Urinary bladder (tissue), 4 donors: ENCODE data around the gene SERPINB6. TPM values are rescaled to one million over a fixed set of nuclear protein-coding genes. Genes with fewer than 3 reads are reported as not detected.
A peak's percentile ranks its signal among the peaks of the same experiment; 100 is the strongest.

Experiments
- DNase-seq: peaks from one replicate; pipeline ENCODE4 v3.0.0-alpha.2; 2015; ENCODE audit errors: extremely low spot score
- H3K27ac ChIP-seq: one replicate; pipeline ENCODE4 v1.5.1; 2013; ENCODE audit warnings: low read depth, mild to moderate bottlenecking, moderate library complexity
- H3K36me3 ChIP-seq: one replicate; pipeline ENCODE4 v1.6.1; 2013; ENCODE audit warnings: mild to moderate bottlenecking, moderate library complexity; ENCODE audit not compliant: insufficient read depth
- H3K4me1 ChIP-seq: one replicate; pipeline ENCODE4 v1.6.1; 2013; ENCODE audit warnings: mild to moderate bottlenecking, moderate library complexity; ENCODE audit not compliant: insufficient read depth
- H3K4me3 ChIP-seq: one replicate; pipeline ENCODE4 v1.5.1; 2013; ENCODE audit warnings: low read depth, low read length
- WGBS: extraction: QIAGEN DNeasy Blood & Tissue Kit; methylation state at CpG from one replicate; pipeline ENCODE4 v1.1.7; 2013; 5-methylcytosine and 5-hydroxymethylcytosine counted together
- polyA plus RNA-seq: library from polyadenylated mRNA; stranded (reverse); fragments of 200-250 nt; gene quantifications from one replicate; pipeline ENCODE4 v1.2.3, GENCODE V29; 2013
- total RNA-seq: library from RNA; depleted of rRNA; stranded (reverse); fragments of >200 nt; gene quantifications from one replicate; pipeline ENCODE4 v1.2.3, GENCODE V29; 2014
- donor health status: healthy with polysubstance abuse.
- donor health status: healthy.

Gene SERPINB6
- total and polyA plus RNA-seq, 2 donors = 58.8 to 130 TPM

- Histone ChIP-seq H3K36me3 (no peaks in the 10 kb centered on the region), H3K4me3 (no peak overlapping the region), H3K4me1 (peaks cover 5% of the 10 kb centered on the region), H3K27ac (no peak overlapping the region)
- 89% methylated on average over 17 of the region's 17 CpGs for WGBS
- DNase-seq = no peak
Measured at GRCh38 chr6:2964793-2965505, 6.4 kb downstream of the SERPINB6 start.

- peaks cover 1% of the 10 kb centered on the region for H3K36me3 ChIP-seq
- no peak overlapping the region for H3K27ac ChIP-seq
- peaks cover 5% of the 10 kb centered on the region for H3K4me1 ChIP-seq
- no peak for DNase-seq
- no peak overlapping the region for H3K4me3 ChIP-seq
- WGBS = 88% methylated on average over 8 of the region's 8 CpGs
Measured at GRCh38 chr6:2963756-2964155, 7.6 kb downstream of the SERPINB6 start.

- no peak overlapping the region for H3K4me3 ChIP-seq
- H3K36me3 ChIP-seq = peaks cover 1% of the 10 kb centered on the region
- H3K4me1 ChIP-seq = peaks cover 5% of the 10 kb centered on the region
- WGBS = 71% methylated on average over 3 of the region's 3 CpGs
- DNase-seq = no peak
- no peak overlapping the region for H3K27ac ChIP-seq
Measured at GRCh38 chr6:2962636-2963035, 8.7 kb downstream of the SERPINB6 start.

GRCh38 chr6:2962004-2962403 lies 9.4 kb downstream of the SERPINB6 start:
- DNase-seq = no peak
- 83% methylated on average over 9 of the region's 9 CpGs for WGBS
- Histone ChIP-seq H3K4me1 (peaks cover 5% of the 10 kb centered on the region), H3K4me3 (no peak overlapping the region), H3K27ac (peak overlapping the region; percentile 12), H3K36me3 (peaks cover 1% of the 10 kb centered on the region)

- Histone ChIP-seq H3K27ac (peak overlapping the region; percentile 55), H3K4me1 (peaks cover 2% of the 10 kb centered on the region)
Measured at GRCh38 chr6:2961506-2961905, 9.9 kb downstream of the SERPINB6 start.

GRCh38 chr6:2960935-2961334 lies 10.4 kb downstream of the SERPINB6 start:
- peaks cover 3% of the 10 kb centered on the region for H3K36me3 ChIP-seq
- H3K4me3 ChIP-seq = no peak overlapping the region
- H3K4me1 ChIP-seq = peaks cover 2% of the 10 kb centered on the region
- WGBS = 47% methylated on average over 4 of the region's 4 CpGs
- H3K27ac ChIP-seq = no peak overlapping the region
- no peak for DNase-seq

More at GRCh38 chr6:2961506-2961905, 9.9 kb downstream of the SERPINB6 start:
- H3K4me3 ChIP-seq = no peak overlapping the region
- DNase-seq = no peak
- WGBS = 84% methylated on average over 7 of the region's 7 CpGs
- peaks cover 1% of the 10 kb centered on the region for H3K36me3 ChIP-seq

- 70% methylated on average over 12 of the region's 12 CpGs for WGBS
- no peak for DNase-seq
- Histone ChIP-seq H3K4me3 (no peak overlapping the region), H3K27ac (no peak overlapping the region), H3K36me3 (peaks cover 7% of the 10 kb centered on the region), H3K4me1 (peaks cover 2% of the 10 kb centered on the region)
Measured at GRCh38 chr6:2959909-2960719, 11.3 kb downstream of the SERPINB6 start.

- Histone ChIP-seq H3K36me3 (peaks cover 7% of the 10 kb centered on the region), H3K4me3 (no peak overlapping the region), H3K4me1 (no peaks in the 10 kb centered on the region), H3K27ac (no peak overlapping the region)
- no peak for DNase-seq
- WGBS = 89% methylated on average over 9 of the region's 9 CpGs
Measured at GRCh38 chr6:2958776-2959175, 12.6 kb downstream of the SERPINB6 start.

GRCh38 chr6:2958331-2958711 lies 13.0 kb downstream of the SERPINB6 start:
- Histone ChIP-seq H3K4me3 (no peak overlapping the region), H3K27ac (no peak overlapping the region), H3K4me1 (no peaks in the 10 kb centered on the region), H3K36me3 (peaks cover 7% of the 10 kb centered on the region)
- no peak for DNase-seq
- 79% methylated on average over 18 of the region's 18 CpGs for WGBS

GRCh38 chr6:2957696-2958330 lies 13.6 kb downstream of the SERPINB6 start:
- H3K27ac ChIP-seq = no peak overlapping the region
- H3K4me1 ChIP-seq = no peaks in the 10 kb centered on the region
- no peak overlapping the region for H3K4me3 ChIP-seq
- WGBS = 83% methylated on average over 11 of the region's 11 CpGs
- peaks cover 7% of the 10 kb centered on the region for H3K36me3 ChIP-seq
- no peak for DNase-seq

GRCh38 chr6:2956930-2957685 lies 14.3 kb downstream of the SERPINB6 start:
- H3K36me3 ChIP-seq = peaks cover 7% of the 10 kb centered on the region
- no peaks in the 10 kb centered on the region for H3K4me1 ChIP-seq
- H3K4me3 ChIP-seq = no peak overlapping the region
- no peak for DNase-seq
- H3K27ac ChIP-seq = no peak overlapping the region
- WGBS = 70% methylated on average over 5 of the region's 5 CpGs

GRCh38 chr6:2953098-2953497 lies 18.3 kb downstream of the SERPINB6 start:
- no peak for DNase-seq
- Histone ChIP-seq H3K4me1 (no peaks in the 10 kb centered on the region), H3K36me3 (peaks cover 6% of the 10 kb centered on the region), H3K4me3 (no peak overlapping the region), H3K27ac (no peak overlapping the region)
- 90% methylated on average over 12 of the region's 12 CpGs for WGBS

- WGBS = 9% methylated on average over 27 of the region's 27 CpGs
- Histone ChIP-seq H3K4me3 (no peak overlapping the region), H3K36me3 (peaks cover 6% of the 10 kb centered on the region), H3K27ac (no peak overlapping the region), H3K4me1 (no peaks in the 10 kb centered on the region)
- DNase-seq = no peak
Measured at GRCh38 chr6:2952557-2953095, 18.7 kb downstream of the SERPINB6 start.
